ENCODE results near the gene CHST3. TPM values are rescaled to one million over a fixed set of nuclear protein-coding genes. Genes with fewer than 3 reads are reported as not detected.

Gene CHST3
- polyA plus RNA-seq, 2 of the 4 experiments (the other 2 are of a cell fraction) = 12.8 to 23.1 TPM

- no peak for TF ChIP-seq CHD4 (IDR thresholded peaks at IDR 0.05; ENCODE audit: borderline replicate concordance)
Measured at GRCh38 chr10:72011468-72011867, 47.3 kb downstream of the CHST3 start (continued).

GRCh38 chr10:72011976-72012512 lies 47.8 kb downstream of the CHST3 start:
- no peak for TF ChIP-seq TFCP2L1 (CRISPR knock-in tag; IDR thresholded peaks at IDR 0.05)
- TF ChIP-seq ZC3H11A (IDR thresholded peaks at IDR 0.05) = no peak
- TF ChIP-seq BCL3 (IDR thresholded peaks at IDR 0.05) = no peak
- TF ChIP-seq BHLHE40 (IDR thresholded peaks at IDR 0.05; ENCODE audit: low read depth, low read length) = no peak
- TF ChIP-seq POLR2AphosphoS2 (conservative IDR thresholded peaks at IDR 0.05; ENCODE audit: low read length) = no peak
- TF ChIP-seq HES2 (IDR thresholded peaks at IDR 0.05) = no peak
- no peak for TF ChIP-seq FOXS1 (CRISPR knock-in tag; IDR thresholded peaks at IDR 0.05)
- TF ChIP-seq HOXB13 (CRISPR knock-in tag; IDR thresholded peaks at IDR 0.05; ENCODE audit: low read depth) = no peak
- TF ChIP-seq ATOH8 (CRISPR knock-in tag; IDR thresholded peaks at IDR 0.05; ENCODE audit: low read depth) = no peak
- no peak for TF ChIP-seq ZSCAN20 (CRISPR knock-in tag; IDR thresholded peaks at IDR 0.05)
- no peak for TF ChIP-seq FOSB (CRISPR knock-in tag; IDR thresholded peaks at IDR 0.05)
- TF ChIP-seq ELK1 (IDR thresholded peaks at IDR 0.05; ENCODE audit: low read depth, low read length) = no peak
- TF ChIP-seq PBX3 (IDR thresholded peaks at IDR 0.05) = no peak
- no peak for TF ChIP-seq ZNF302 (CRISPR knock-in tag; IDR thresholded peaks at IDR 0.05)

GRCh38 chr10:72012796-72013195 lies 48.6 kb downstream of the CHST3 start:
- POLR2A ChIA-PET = no interaction called here
- no peaks in the 10 kb centered on the region for H3K9me3 ChIP-seq
- DNase-seq (ENCODE audit: low read depth in 1 of 2, low spot score in 1 of 2) = no peak
- ATAC-seq = no peak
- no peak overlapping the region for H3K4me3 ChIP-seq
- peaks cover 9% of the 10 kb centered on the region; the same call in 1 of the 3 replicates for H3K4me1 ChIP-seq
- no peak for FAIRE-seq
- WGBS (ENCODE audit: missing lambda C conversion rate) = 99% methylated on average over 7 of the region's 7 CpGs
- CTCF ChIA-PET = interaction anchor here (0.6 to 2.2 kb wide), 6 partner anchors 35 to 1212 kb away, joined by 3 to 13 read pairs (median 5); no protein-coding TSS in a partner anchor
- H3K27ac ChIP-seq = no peak overlapping the region
- no peak overlapping the region for H3K4me2 ChIP-seq
- TF ChIP-seq NPAS2 (CRISPR knock-in tag; IDR thresholded peaks at IDR 0.05; ENCODE audit: borderline replicate concordance) (no peak), TP53 (CRISPR knock-in tag; IDR thresholded peaks at IDR 0.05) (no peak), CEBPB (IDR thresholded peaks at IDR 0.05) (no peak), MAX (IDR thresholded peaks at IDR 0.05) (no peak), RAD21 (conservative IDR thresholded peaks at IDR 0.05 in 1 of 2, IDR thresholded peaks at IDR 0.05 in 1 of 2) (no peak), CBX2 (IDR thresholded peaks at IDR 0.05; ENCODE audit: borderline replicate concordance, low read depth) (no peak), ZFP36 (IDR thresholded peaks at IDR 0.05; ENCODE audit: borderline replicate concordance, partially characterized antibody) (no peak), HMGXB4 (CRISPR knock-in tag; IDR thresholded peaks at IDR 0.05; ENCODE audit: borderline replicate concordance) (no peak), MYC (IDR thresholded peaks at IDR 0.05; ENCODE audit: borderline replicate concordance, low read length) (no peak), RARB (CRISPR knock-in tag; IDR thresholded peaks at IDR 0.05) (no peak), BCL3 (IDR thresholded peaks at IDR 0.05) (no peak), SREBF2 (IDR thresholded peaks at IDR 0.05) (no peak), KDM5A (IDR thresholded peaks at IDR 0.05) (no peak), ZC3H11A (IDR thresholded peaks at IDR 0.05) (no peak)

More at GRCh38 chr10:72011976-72012512, 47.8 kb downstream of the CHST3 start:
- DNase-seq (ENCODE audit: low read depth in 1 of 2, low spot score in 1 of 2) = no peak
- Histone ChIP-seq H3K4me2 (no peak overlapping the region), H3K4me3 (no peak overlapping the region), H3K9me3 (no peaks in the 10 kb centered on the region), H3K4me1 (peaks cover 9% of the 10 kb centered on the region; the same call in 1 of the 3 replicates), H3K27ac (no peak overlapping the region)
- ChIA-PET CTCF (interaction anchor here (0.9 to 2.2 kb wide), 8 partner anchors 12 to 116 kb away, joined by 3 to 13 read pairs (median 3); no protein-coding TSS in a partner anchor), POLR2A (no interaction called here)
- FAIRE-seq = no peak
- no peak for ATAC-seq
- WGBS (ENCODE audit: missing lambda C conversion rate) = 90% methylated on average over 7 of the region's 7 CpGs

All from A549 (cell line).